Right lobe of liver (tissue), 6 donors: ENCODE measurements around the gene RAP1A. TPM values are rescaled to one million over a fixed set of nuclear protein-coding genes. Genes with fewer than 3 reads are reported as not detected.

Experiments
- ATAC-seq, 4 donors: fragments of 200-7000 bp; cut with Tn5 transposase; one replicate each; pipeline ENCODE4 v1.9.1; 2020; ENCODE audit warnings: mild to moderate bottlenecking in 4 of 4, moderate library complexity in 4 of 4
- DNase-seq, 3 donors: peaks; one replicate each; pipeline ENCODE4 v3.0.0-alpha.2; 2020
- H3K27ac ChIP-seq, 3 donors: fragments of 200-600 bp; one replicate each; pipeline ENCODE4 v1.8.0; 2022
- H3K27me3 ChIP-seq, 2 donors: fragments of 200-600 bp; one replicate each; pipeline ENCODE4 v1.8.0; 2022
- H3K36me3 ChIP-seq, 4 donors: fragments of 200-600 bp; sonication (generic) in 1 of 4; one replicate each; pipeline versions ENCODE4 v1.5.1 to v1.8.0; 2017 to 2022; ENCODE audit warnings: control low read depth in 1 of 4
- H3K4me1 ChIP-seq, 4 donors: fragments of 200-600 bp; sonication (generic) in 1 of 4; one replicate each; pipeline versions ENCODE4 v1.5.1 to v1.8.0; 2017 to 2022; ENCODE audit warnings: control low read depth in 1 of 4
- H3K4me3 ChIP-seq, 3 donors: fragments of 200-600 bp; one replicate each; pipeline ENCODE4 v1.8.0; 2022
- H3K9me3 ChIP-seq, 4 donors: fragments of 200-600 bp; sonication (generic) in 1 of 4; one replicate each; pipeline versions ENCODE4 v1.5.1 to v1.8.0; 2017 to 2022; ENCODE audit warnings: control low read depth in 1 of 4
- POLR2A ChIP-seq: fragments of 450-650 bp; IDR thresholded peaks from one replicate; pipeline ENCODE4 v1.6.1; 2017; ENCODE audit warnings: antibody characterized with exemption, mild to moderate bottlenecking
- WGBS: methylation state at CpG from one replicate; pipeline ENCODE4 v1.1.6; 2018; ENCODE audit warnings: low coverage, low lambda C conversion rate; ENCODE audit not compliant: insufficient coverage; ENCODE audit errors: missing lambda C conversion rate; 5-methylcytosine and 5-hydroxymethylcytosine counted together
- intact Hi-C, 2 donors: fragments of 100-400 bp; cut with DNase I; formaldehyde crosslinking; loops; one replicate each; pipeline versions ENCODE4 v1.11.2 to v1.14.1; 2022
- total RNA-seq, 6 experiments: library from RNA; depleted of rRNA in 2 of 6; stranded (reverse); fragments of >200 nt in 2 of 6; fragmentation: NEBNext Ultra II Directional in 3 of 6; extraction: Animal tissue kit (Norgen Biotek cat#: 25700) in 3 of 6; gene quantifications; one replicate each; pipeline versions ENCODE4 v1.1.0 to v1.2.4, GENCODE V29; 2016 to 2023
- TF ChIP-seq, protein P1 (sequence below), 4 donors: fragments of 200-600 bp in 3 of 4; fragments of 450-650 bp in 1 of 4; IDR thresholded peaks; one replicate each; pipeline versions ENCODE4 v1.5.1 to v1.8.0; 2016 to 2022; ENCODE audit warnings: antibody characterized with exemption in 4 of 4, mild to moderate bottlenecking in 2 of 4
- donor health status: DM: no; HTN: yes; CAD: no.
- donor health status: DM: no; HTN: no; CAD: no.
- donor health status: DM: no; HTN: no; CAD: no.
- donor health status: DM: no; HTN: yes; CAD: no.
- donor health status: DM: no; HTN: yes; CAD: no.

The RAP1A gene
- total RNA-seq, 6 experiments from 2014 or later, result 25.9 to 53.8 (median 33.3) TPM

DNA sequence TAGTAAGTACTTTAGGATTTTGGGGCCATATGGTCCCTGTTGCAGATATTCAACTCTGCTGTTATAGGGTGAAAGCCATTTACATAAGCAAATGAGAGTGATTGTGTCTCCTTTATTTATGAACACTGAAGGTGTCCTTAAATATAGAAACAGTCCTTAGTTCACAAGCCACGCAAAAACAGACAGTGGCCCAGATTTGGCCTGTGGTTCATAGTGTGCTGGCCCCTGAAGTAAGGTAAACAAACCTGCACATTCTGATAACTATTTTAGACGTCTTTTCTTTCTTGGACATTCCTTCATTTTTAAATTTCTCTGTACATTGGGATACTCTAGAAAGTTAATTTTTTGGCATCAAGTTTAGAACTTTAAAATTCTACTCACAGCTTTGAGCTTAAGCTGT, 23.5 kb downstream of the RAP1A start:
- Histone ChIP-seq H3K27me3 (no peaks in the 10 kb centered on the region), H3K4me3 (no peak overlapping the region), H3K4me1 (peaks cover 0 to 28% (median 5%) of the 10 kb centered on the region in 4 donors), H3K9me3 (no peaks in the 10 kb centered on the region), H3K36me3 (no peaks in the 10 kb centered on the region), H3K27ac (no peak overlapping the region)
- ATAC-seq (peak in 2 of 4 donors; percentile 33 to 62), DNase-seq (no peak)
- TF ChIP-seq, protein P1, sequence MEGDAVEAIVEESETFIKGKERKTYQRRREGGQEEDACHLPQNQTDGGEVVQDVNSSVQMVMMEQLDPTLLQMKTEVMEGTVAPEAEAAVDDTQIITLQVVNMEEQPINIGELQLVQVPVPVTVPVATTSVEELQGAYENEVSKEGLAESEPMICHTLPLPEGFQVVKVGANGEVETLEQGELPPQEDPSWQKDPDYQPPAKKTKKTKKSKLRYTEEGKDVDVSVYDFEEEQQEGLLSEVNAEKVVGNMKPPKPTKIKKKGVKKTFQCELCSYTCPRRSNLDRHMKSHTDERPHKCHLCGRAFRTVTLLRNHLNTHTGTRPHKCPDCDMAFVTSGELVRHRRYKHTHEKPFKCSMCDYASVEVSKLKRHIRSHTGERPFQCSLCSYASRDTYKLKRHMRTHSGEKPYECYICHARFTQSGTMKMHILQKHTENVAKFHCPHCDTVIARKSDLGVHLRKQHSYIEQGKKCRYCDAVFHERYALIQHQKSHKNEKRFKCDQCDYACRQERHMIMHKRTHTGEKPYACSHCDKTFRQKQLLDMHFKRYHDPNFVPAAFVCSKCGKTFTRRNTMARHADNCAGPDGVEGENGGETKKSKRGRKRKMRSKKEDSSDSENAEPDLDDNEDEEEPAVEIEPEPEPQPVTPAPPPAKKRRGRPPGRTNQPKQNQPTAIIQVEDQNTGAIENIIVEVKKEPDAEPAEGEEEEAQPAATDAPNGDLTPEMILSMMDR (IDR thresholded peaks at IDR 0.05), result no peak
- no peak for TF ChIP-seq POLR2A
- intact Hi-C loops, result no loop called here
- 40% methylated on average over 2 of the region's 2 CpGs for whole genome bisulfite sequencing

DNA sequence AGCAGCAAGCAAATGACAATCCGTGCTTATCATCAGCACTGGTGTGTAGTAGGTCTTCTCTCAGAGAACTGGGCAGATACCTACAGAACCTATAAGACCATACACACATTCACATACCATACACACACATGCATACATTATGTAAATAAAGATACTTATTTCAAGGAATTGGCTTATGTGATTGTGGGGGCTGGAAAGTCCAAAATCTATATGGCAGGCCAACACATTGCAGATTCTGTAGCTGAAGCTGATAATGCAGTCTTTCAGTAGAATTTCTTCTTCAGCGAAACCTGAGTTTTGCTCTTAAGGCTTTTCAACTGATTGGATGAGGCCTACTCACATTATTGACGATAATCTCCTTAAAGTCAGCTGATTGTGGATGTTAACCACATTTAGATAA, 24.1 kb downstream of the RAP1A start:
- Histone ChIP-seq H3K27me3 (no peaks in the 10 kb centered on the region), H3K9me3 (no peaks in the 10 kb centered on the region), H3K27ac (no peak overlapping the region), H3K4me3 (no peak overlapping the region), H3K36me3 (no peaks in the 10 kb centered on the region), H3K4me1 (peaks cover 0 to 22% (median 3%) of the 10 kb centered on the region in 4 donors)
- 97% methylated on average over 3 of the region's 3 CpGs for WGBS
- TF ChIP-seq POLR2A, result no peak
- TF ChIP-seq, protein P1 (IDR thresholded peaks at IDR 0.05), result no peak
- no peak for DNase-seq
- intact Hi-C loops, result no loop called here
- no peak for ATAC-seq

DNA sequence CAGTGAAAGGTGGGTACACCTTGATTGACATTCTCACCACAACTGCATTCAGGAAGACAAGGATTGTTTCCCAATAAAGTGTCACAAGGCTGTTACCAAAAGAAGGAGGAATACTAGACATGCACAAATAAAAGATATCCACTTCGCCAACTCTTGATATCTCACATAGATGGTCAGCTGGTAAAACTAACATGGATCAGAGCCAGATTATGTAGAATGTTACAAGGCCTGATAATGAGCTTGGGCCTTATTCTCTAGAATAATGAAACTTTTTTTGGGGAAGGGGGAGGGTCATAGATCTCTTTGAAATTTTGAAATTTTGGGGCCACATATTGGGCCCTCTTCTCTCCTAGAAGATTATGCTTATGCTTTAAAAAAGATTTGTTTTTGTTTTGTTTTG, 24.9 kb downstream of the RAP1A start:
- Histone ChIP-seq H3K4me1 (peaks cover 0 to 14% (median 1%) of the 10 kb centered on the region in 4 donors), H3K27ac (no peak overlapping the region), H3K36me3 (no peaks in the 10 kb centered on the region), H3K27me3 (no peaks in the 10 kb centered on the region), H3K4me3 (no peak overlapping the region), H3K9me3 (no peaks in the 10 kb centered on the region)
- TF ChIP-seq, protein P1 (IDR thresholded peaks at IDR 0.05), result no peak
- no peak for TF ChIP-seq POLR2A
- intact Hi-C loops, result no loop called here
- DNase-seq (no peak), ATAC-seq (no peak)
- WGBS, result 67% methylated on average over 1 of the region's 1 CpG

DNA sequence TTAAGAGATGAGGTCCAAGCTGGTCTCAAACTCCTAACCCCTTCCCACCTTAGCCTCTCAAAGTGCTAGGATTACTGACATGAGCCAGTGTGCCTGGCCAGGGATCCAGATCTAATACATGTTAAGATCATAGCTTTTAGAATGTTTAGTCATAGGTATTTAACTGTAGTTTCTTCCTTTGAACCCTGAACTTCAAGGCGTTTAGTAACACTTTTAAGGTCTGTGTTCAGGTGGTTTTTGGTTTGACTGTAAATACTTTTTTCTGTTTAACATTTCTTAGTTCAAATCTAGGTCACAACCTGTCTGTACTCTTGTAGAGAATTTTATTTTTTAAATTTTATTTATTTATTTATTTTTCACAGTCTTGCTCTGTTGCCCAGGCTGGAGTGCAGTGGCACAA, 28.1 kb downstream of the RAP1A start:
- intact Hi-C loops, result no loop called here
- Histone ChIP-seq H3K27ac (no peak overlapping the region), H3K36me3 (no peaks in the 10 kb centered on the region), H3K27me3 (no peaks in the 10 kb centered on the region), H3K4me1 (peaks cover 0 to 14% (median 0%) of the 10 kb centered on the region in 4 donors), H3K9me3 (no peaks in the 10 kb centered on the region), H3K4me3 (no peak overlapping the region)
- ATAC-seq, result no peak
- no peak for DNase-seq
- TF ChIP-seq POLR2A, result no peak
- TF ChIP-seq, protein P1 (IDR thresholded peaks at IDR 0.05), result no peak
- WGBS, result 75% methylated on average over 1 of the region's 1 CpG

DNA sequence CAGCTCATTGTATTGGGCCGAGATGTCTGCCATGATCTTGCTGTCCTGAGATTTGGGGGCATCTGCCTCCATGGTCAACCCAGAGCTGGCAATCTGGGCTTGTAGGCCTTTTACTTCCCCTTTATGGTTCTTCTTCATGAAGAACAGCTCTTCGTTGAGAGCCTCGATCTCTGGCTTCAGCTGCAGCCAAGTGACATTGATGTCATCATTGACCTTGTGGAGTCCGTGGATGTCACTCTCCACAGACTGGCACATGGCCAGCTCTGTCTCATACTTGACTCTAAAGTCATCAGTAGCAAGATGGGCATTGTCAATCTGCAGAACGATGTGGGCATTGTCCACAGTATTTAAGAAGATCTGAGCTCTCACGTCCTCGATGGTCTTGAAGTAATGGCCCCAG, 29.2 kb downstream of the RAP1A start:
- intact Hi-C loops, result no loop called here

More for the DNA sequence above, 29.2 kb downstream of the RAP1A start:
- peaks cover 0 to 14% (median 0%) of the 10 kb centered on the region in 4 donors for H3K4me1 ChIP-seq
- DNase-seq (peak in 1 of 3 donors; percentile 55), ATAC-seq (peak in 2 of 4 donors; percentile 42 to 59)
- H3K9me3 ChIP-seq, result no peaks in the 10 kb centered on the region
- no peak overlapping the region for H3K4me3 ChIP-seq
- no peaks in the 10 kb centered on the region for H3K27me3 ChIP-seq
- peak overlapping the region in 1 of 3 donors; percentile 7 for H3K27ac ChIP-seq
- TF ChIP-seq, protein P1 (IDR thresholded peaks at IDR 0.05), result no peak
- no peak for TF ChIP-seq POLR2A
- H3K36me3 ChIP-seq, result no peaks in the 10 kb centered on the region
- WGBS, result 53% methylated on average over 7 of the region's 7 CpGs
